HFFc6 (cell line): Measurements from ENCODE around the gene SPAG9. TPM values are rescaled to one million over a fixed set of nuclear protein-coding genes. Genes with fewer than 3 reads are reported as not detected.
A peak's percentile ranks its signal among the peaks of the same experiment; 100 is the strongest.

Experiments
- DNase-seq: peaks from one replicate; pipeline ENCODE4 v3.0.0-alpha.2; 2018
- H3K27ac Mint-ChIP-seq: 2 replicates; pipeline ENCODE4 v1.8.0; 2020; ENCODE audit warnings: mild to moderate bottlenecking, mixed read lengths
- H3K27me3 Mint-ChIP-seq: 2 replicates; pipeline ENCODE4 v1.8.0; 2021; ENCODE audit warnings: mild to moderate bottlenecking, moderate library complexity, mixed read lengths; ENCODE audit not compliant: insufficient read depth
- H3K36me3 Mint-ChIP-seq: 2 replicates; pipeline ENCODE4 v1.8.0; 2021; ENCODE audit warnings: low read depth, mixed read lengths
- H3K4me1 Mint-ChIP-seq: 2 replicates; pipeline ENCODE4 v1.8.0; 2020; ENCODE audit warnings: low read depth, mixed read lengths
- H3K4me3 Mint-ChIP-seq: 2 replicates; pipeline ENCODE4 v1.8.0; 2020; ENCODE audit warnings: mild to moderate bottlenecking, moderate library complexity, mixed read lengths
- H3K9me3 Mint-ChIP-seq: 2 replicates; pipeline ENCODE4 v1.8.0; 2020; ENCODE audit warnings: mild to moderate bottlenecking, mixed read lengths
- total RNA-seq, 6 experiments: library from RNA; stranded (reverse); fragmentation: NEBNext Ultra II Directional; extraction: Animal tissue kit (Norgen Biotek cat#: 25700); gene quantifications; 2 replicates in 1 of 6; 3 replicates in 5 of 6; pipeline ENCODE4 v1.2.3, GENCODE V29; 2021
- TF ChIP-seq, protein P1 (sequence below): fragments of 200-600 bp; sonication (generic); IDR thresholded peaks from 2 replicates; pipeline ENCODE4 v1.5.0; 2021; ENCODE audit warnings: antibody characterized with exemption, mild to moderate bottlenecking

SPAG9 gene
- total RNA-seq, 6 experiments from 2014 or later, result 54.3 to 78.1 (median 61.3) TPM

GRCh38 chr17:50926523-50926922, 194.1 kb downstream of the SPAG9 start:
- no peak for DNase-seq
- Mint-ChIP-seq H3K27ac (no peak overlapping the region), H3K27me3 (peaks cover under 1% of the 10 kb centered on the region), H3K9me3 (no peaks in the 10 kb centered on the region), H3K36me3 (no peaks in the 10 kb centered on the region), H3K4me3 (no peak overlapping the region), H3K4me1 (peaks cover 51% of the 10 kb centered on the region)
- TF ChIP-seq, protein P1, sequence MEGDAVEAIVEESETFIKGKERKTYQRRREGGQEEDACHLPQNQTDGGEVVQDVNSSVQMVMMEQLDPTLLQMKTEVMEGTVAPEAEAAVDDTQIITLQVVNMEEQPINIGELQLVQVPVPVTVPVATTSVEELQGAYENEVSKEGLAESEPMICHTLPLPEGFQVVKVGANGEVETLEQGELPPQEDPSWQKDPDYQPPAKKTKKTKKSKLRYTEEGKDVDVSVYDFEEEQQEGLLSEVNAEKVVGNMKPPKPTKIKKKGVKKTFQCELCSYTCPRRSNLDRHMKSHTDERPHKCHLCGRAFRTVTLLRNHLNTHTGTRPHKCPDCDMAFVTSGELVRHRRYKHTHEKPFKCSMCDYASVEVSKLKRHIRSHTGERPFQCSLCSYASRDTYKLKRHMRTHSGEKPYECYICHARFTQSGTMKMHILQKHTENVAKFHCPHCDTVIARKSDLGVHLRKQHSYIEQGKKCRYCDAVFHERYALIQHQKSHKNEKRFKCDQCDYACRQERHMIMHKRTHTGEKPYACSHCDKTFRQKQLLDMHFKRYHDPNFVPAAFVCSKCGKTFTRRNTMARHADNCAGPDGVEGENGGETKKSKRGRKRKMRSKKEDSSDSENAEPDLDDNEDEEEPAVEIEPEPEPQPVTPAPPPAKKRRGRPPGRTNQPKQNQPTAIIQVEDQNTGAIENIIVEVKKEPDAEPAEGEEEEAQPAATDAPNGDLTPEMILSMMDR, result no peak

DNA sequence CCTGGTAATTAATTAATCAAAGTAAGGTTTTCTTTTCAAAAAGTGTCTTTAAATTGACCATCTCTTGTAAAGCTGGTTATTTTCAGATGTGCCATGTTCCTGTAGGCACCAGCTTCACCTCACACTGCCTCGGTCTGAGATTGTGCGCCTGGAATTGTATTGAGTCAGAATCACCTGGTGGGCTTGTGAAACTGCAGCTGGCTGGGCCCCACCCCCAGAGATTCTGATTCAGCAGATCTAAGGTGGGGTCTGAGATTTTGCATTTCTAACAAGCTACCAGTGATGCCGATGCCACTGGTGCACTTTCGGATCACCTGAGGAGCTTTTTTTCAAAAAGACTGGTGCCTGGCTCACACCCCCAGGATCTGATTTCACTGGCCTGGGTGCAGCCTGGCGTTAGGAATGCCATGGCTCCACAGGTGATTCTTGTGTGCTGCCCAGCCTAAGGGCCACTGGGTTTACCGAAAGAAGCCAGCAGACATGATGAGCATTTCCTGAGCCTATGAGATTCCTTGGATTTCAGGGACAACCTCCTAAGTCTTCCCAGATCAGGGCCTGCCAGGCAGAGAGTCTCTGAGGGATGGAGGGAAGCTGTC, 195.3 kb downstream of the SPAG9 start:
- H3K27ac Mint-ChIP-seq, result no peak overlapping the region
- no peaks in the 10 kb centered on the region for H3K9me3 Mint-ChIP-seq
- no peak overlapping the region for H3K4me3 Mint-ChIP-seq
- TF ChIP-seq, protein P1, result no peak
- H3K4me1 Mint-ChIP-seq, result peaks cover 39% of the 10 kb centered on the region
- no peak for DNase-seq
- no peaks in the 10 kb centered on the region for H3K36me3 Mint-ChIP-seq
- peaks cover 4% of the 10 kb centered on the region for H3K27me3 Mint-ChIP-seq

GRCh38 chr17:50924800-50925199, 195.9 kb downstream of the SPAG9 start:
- no peaks in the 10 kb centered on the region for H3K9me3 Mint-ChIP-seq

DNA sequence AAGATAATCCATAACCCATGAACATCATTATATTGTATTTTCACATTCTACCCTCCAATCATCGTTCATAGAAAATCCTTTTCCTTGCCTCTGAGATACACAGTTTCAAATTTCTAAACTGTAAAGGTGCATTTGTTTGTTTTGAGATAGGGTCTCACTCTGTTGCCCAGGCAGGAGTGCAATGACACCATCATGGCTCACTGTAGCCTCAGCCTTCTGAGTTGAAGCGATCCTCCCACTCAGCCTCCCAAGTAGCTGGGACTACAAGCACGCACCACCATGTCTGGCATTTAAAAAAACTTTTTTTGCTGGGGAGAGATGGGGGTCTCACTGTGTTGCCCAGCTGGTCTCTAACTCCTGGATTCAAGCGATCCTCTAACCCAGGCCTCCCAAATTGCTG, 196.4 kb downstream of the SPAG9 start:
- Mint-ChIP-seq H3K9me3 (no peaks in the 10 kb centered on the region), H3K36me3 (no peaks in the 10 kb centered on the region), H3K4me1 (peaks cover 41% of the 10 kb centered on the region), H3K4me3 (no peak overlapping the region), H3K27ac (no peak overlapping the region), H3K27me3 (peaks cover 4% of the 10 kb centered on the region)
- TF ChIP-seq, protein P1, result no peak
- no peak for DNase-seq

More at GRCh38 chr17:50924800-50925199, 195.9 kb downstream of the SPAG9 start:
- Mint-ChIP-seq H3K4me1 (peaks cover 38% of the 10 kb centered on the region), H3K27ac (no peak overlapping the region), H3K4me3 (no peak overlapping the region), H3K36me3 (no peaks in the 10 kb centered on the region), H3K27me3 (peaks cover 4% of the 10 kb centered on the region)
- no peak for DNase-seq
- TF ChIP-seq, protein P1, result no peak

GRCh38 chr17:50923611-50924010, 197.1 kb downstream of the SPAG9 start:
- Mint-ChIP-seq H3K36me3 (no peaks in the 10 kb centered on the region), H3K27ac (peak overlapping the region; percentile 40; the same call in 1 of the 2 replicates), H3K27me3 (peaks cover 4% of the 10 kb centered on the region), H3K4me1 (peaks cover 46% of the 10 kb centered on the region), H3K4me3 (no peak overlapping the region), H3K9me3 (no peaks in the 10 kb centered on the region)
- TF ChIP-seq, protein P1, result no peak
- no peak for DNase-seq
